ENCODE results near the gene SLC22A14.

The SLC22A14 gene

GRCh38 chr3:38349684-38350359 lies 67.7 kb downstream of the SLC22A14 start:
- TF ChIP-seq, protein P1, sequence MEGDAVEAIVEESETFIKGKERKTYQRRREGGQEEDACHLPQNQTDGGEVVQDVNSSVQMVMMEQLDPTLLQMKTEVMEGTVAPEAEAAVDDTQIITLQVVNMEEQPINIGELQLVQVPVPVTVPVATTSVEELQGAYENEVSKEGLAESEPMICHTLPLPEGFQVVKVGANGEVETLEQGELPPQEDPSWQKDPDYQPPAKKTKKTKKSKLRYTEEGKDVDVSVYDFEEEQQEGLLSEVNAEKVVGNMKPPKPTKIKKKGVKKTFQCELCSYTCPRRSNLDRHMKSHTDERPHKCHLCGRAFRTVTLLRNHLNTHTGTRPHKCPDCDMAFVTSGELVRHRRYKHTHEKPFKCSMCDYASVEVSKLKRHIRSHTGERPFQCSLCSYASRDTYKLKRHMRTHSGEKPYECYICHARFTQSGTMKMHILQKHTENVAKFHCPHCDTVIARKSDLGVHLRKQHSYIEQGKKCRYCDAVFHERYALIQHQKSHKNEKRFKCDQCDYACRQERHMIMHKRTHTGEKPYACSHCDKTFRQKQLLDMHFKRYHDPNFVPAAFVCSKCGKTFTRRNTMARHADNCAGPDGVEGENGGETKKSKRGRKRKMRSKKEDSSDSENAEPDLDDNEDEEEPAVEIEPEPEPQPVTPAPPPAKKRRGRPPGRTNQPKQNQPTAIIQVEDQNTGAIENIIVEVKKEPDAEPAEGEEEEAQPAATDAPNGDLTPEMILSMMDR (IDR thresholded peaks at IDR 0.05; ENCODE audit: borderline replicate concordance, control extremely low read depth, extremely low read depth, insufficient read depth, missing control alignments) = no peak
- no peak for DNase-seq (ENCODE audit: low spot score)
- in situ Hi-C loops (cut with MboI; ENCODE audit: low sequenced_read_pairs, unreplicated experiment) = no loop called here

DNA sequence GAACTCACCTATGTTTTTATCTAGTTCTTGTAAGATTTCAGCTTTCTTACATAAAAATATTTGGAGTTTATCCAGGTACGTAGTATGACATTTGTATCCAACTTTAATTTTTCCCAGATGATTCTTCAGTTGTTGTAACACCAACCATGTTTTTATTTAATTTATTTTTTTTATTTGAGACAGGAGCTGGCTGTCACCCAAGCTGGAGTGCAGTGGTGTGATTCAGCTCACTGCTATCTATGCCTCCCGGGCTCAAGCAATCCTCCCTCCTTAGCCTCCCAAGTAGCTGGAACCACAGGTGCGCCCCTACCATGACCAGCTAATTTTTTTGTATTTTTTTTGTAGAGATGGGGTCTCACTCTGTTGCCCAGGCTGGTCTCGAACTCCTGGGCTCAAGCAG lies 71.1 kb downstream of the SLC22A14 start:
- in situ Hi-C loops (cut with MboI; ENCODE audit: low sequenced_read_pairs, unreplicated experiment) = no loop called here
- TF ChIP-seq, protein P1 (IDR thresholded peaks at IDR 0.05; ENCODE audit: borderline replicate concordance, control extremely low read depth, extremely low read depth, insufficient read depth, missing control alignments) = no peak
- DNase-seq (ENCODE audit: low spot score) = no peak

DNA sequence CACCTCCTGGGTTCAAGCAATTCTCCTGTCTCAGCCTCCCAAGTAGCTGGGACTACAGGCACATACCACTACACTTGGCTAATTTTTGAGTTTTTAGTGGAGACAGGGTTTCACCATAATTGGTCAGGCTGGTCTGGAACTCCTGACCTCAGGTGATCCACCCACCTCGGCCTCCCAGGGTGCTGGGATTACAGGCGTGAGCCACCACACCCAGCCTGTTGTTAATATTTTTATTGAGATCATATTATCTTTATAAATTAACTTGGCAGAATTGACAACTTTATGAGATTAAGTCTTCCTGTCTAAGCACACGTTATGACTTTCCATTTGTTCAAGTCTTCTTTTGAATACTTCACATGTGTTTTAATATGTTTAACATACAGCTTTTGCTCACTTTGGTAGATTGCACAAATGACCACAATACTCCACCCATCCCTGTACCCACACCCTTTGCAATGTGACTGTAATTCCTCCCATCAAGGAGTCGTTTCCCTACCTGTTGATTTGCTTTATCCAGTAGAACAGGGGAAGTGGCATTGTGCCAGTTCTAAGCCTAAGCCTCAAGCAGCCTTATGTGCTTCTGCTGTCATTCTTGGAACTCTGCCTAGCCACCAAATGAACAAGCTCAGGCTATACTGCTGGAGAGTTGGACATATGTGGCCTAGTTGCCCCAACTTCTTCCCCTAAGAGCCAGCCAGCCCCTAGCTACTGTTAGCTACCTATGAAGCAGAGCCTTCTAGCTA lies 72.7 kb downstream of the SLC22A14 start:
- TF ChIP-seq, protein P1 (IDR thresholded peaks at IDR 0.05; ENCODE audit: borderline replicate concordance, control extremely low read depth, extremely low read depth, insufficient read depth, missing control alignments) = no peak
- DNase-seq (ENCODE audit: low spot score) = no peak
- in situ Hi-C loops (cut with MboI; ENCODE audit: low sequenced_read_pairs, unreplicated experiment) = no loop called here

DNA sequence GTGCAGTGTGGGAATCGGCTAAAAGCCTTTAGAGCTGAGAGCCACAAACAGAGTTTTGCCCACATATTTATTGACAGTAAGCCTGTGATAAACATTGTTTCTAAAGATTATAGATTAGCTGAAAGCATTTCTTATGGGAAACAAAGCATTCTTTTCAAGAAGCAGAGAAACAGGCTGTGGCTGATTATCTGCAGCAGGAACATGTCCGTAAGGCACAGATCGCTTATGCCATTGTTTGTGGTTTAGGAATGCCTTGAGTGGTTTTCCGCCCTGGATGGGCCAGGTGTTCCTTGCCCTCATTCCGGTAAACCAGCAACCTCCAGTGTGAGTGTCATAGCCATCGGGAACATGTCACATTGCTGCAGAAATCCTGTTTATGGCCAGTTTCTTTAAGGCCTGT lies 76.9 kb downstream of the SLC22A14 start:
- in situ Hi-C loops (cut with MboI; ENCODE audit: low sequenced_read_pairs, unreplicated experiment) = no loop called here
- DNase-seq (ENCODE audit: low spot score) = no peak
- TF ChIP-seq, protein P1 (IDR thresholded peaks at IDR 0.05; ENCODE audit: borderline replicate concordance, control extremely low read depth, extremely low read depth, insufficient read depth, missing control alignments) = no peak

DNA sequence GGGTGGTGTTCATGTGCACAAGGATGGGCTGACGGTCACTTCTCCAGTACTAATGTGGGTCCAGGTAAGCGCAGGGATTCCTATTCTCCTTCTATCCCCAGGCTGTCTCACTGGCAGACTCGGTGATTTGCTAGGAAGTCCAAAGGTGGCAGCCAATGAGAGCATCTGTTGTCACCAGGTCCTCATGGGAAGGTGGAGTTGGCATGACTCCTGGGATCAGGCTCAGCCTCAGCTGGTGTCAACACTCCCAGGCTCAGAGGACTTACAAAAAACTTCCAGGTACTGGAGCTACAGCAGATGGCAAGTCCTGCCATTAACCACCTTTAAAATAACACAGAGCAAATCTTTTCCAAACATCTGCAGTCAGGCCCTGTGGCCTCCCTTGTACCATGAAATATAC lies 78.3 kb downstream of the SLC22A14 start:
- TF ChIP-seq, protein P1 (IDR thresholded peaks at IDR 0.05; ENCODE audit: borderline replicate concordance, control extremely low read depth, extremely low read depth, insufficient read depth, missing control alignments) = no peak
- in situ Hi-C loops (cut with MboI; ENCODE audit: low sequenced_read_pairs, unreplicated experiment) = no loop called here
- DNase-seq (ENCODE audit: low spot score) = no peak

- DNase-seq (ENCODE audit: low spot score) = no peak
- TF ChIP-seq, protein P1 (IDR thresholded peaks at IDR 0.05; ENCODE audit: borderline replicate concordance, control extremely low read depth, extremely low read depth, insufficient read depth, missing control alignments) = no peak
- in situ Hi-C loops (cut with MboI; ENCODE audit: low sequenced_read_pairs, unreplicated experiment) = no loop called here
Observed at GRCh38 chr3:38361496-38361895, 79.4 kb downstream of the SLC22A14 start.
